Hippocampal formation (tissue), 2 donors: ENCODE data around the gene UQCR10.

Experiments
- DNase-seq, 2 donors: peaks; one replicate each; lab custom pipeline; 2025; lab: John Stamatoyannopoulos, UW

UQCR10 gene

GRCh38 chr22:29798318-29798717 is 31.1 kb downstream of the UQCR10 start:
- no peak for DNase-seq

- no peak for DNase-seq
Measured at GRCh38 chr22:29798801-29799200, 31.6 kb downstream of the UQCR10 start.

- peak; percentile 63 to 69 for DNase-seq
Measured at GRCh38 chr22:29799217-29799680, 32.1 kb downstream of the UQCR10 start.

GRCh38 chr22:29801153-29801552 is 34.0 kb downstream of the UQCR10 start:
- no peak for DNase-seq

DNA sequence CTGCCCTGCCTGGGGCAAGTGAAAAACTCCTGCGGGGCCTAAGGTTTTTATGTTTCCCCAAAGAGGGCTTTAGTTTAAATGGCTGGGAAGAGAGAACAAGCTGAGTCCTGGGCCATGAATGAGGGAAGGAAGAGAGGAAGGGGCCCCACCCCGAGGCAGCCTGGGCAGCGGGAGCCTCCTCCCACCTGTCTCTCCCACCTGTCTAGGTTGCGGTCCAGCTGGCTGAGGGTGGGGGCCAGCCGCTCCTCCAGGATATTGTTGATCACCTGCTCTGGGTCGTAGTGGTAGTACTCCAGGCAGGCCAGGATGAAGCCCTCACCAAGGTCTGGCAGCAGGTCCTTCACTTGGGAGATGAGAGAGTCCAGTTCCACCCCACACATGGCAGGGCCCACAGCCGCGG is 34.6 kb downstream of the UQCR10 start:
- no peak for DNase-seq

DNA sequence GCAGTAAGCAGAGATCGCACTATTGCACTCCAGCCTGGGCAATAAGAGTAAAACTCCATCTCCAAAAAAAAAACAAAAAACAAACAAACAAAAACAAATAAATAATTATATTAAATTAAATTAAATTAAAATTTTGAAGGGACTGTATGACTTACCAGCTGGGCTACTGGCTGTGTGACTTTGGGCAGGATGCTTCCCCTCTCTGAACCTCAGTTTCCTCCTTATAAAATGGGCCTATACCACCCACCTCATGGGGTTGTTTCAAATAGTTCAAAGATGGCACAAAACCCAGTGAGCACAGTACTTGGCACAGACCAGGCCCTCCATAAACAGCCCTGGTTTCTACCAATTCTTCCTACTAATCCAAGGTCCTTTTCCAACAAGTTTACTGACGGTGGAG is 36.0 kb downstream of the UQCR10 start:
- no peak for DNase-seq

- no peak for DNase-seq
Measured at GRCh38 chr22:29804985-29805384, 37.8 kb downstream of the UQCR10 start.

DNA sequence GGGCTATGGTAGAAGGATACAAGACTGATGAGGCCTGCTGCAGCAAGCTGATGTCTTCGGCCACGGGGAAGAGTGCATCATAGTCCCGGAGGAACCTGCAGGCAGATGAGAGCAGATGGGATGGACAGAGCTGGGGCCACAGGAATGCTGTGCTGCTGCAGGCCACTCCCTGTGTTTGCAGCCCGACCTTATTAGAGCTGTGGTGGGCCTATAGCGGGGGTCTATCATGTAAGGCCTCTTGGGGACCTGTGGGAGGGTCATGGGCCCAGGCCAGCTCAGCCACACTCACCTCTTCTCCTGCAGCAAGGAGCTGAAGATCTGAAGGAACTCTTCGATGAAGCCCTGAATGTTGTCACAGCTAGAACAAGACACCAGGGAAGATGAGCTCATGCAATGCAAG is 39.0 kb downstream of the UQCR10 start:
- no peak for DNase-seq

- no peak for DNase-seq
Measured at GRCh38 chr22:29810216-29810615, 43.0 kb downstream of the UQCR10 start.

DNA sequence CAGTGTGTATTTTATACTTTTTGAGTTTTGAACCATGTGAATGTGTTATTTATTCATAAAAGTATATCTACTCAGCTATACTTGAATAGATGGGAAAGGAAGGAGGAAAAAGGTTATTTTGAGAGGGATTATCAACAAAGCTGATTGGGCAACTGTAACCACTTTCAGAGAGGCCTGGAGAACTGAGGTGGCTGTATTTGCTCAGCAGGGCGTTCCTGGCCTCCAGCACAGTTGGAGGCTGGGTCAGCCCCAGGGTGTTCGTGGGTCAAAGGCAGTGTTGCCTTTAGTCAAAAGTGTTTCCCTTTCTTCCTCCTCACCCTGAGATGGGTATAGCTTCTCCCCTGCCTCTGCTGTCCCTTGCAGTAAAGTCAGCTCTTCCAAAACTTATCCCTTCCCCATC is 44.2 kb downstream of the UQCR10 start:
- no peak for DNase-seq

DNA sequence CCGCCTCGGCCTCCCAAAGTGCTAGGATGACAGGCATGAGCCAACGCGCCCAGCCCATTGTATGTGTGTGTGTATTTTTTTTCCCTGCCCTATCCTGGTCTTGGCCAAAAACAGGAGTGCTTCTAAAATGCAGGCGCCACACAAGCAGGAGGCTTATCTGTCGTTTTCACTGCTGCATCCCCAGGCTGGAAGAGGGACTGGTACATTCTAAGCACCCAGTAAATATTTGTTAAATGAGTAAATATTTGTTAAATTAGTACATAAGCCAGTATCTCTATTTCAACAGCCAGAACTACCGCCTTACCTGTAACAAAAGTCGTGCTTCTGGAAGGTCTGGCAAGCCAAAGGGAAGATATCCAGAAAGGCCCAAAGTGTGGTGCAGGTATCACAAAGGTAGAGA is 46.0 kb downstream of the UQCR10 start:
- no peak for DNase-seq

- DNase-seq: no peak
Measured at GRCh38 chr22:29813563-29813962, 46.4 kb downstream of the UQCR10 start.

DNA sequence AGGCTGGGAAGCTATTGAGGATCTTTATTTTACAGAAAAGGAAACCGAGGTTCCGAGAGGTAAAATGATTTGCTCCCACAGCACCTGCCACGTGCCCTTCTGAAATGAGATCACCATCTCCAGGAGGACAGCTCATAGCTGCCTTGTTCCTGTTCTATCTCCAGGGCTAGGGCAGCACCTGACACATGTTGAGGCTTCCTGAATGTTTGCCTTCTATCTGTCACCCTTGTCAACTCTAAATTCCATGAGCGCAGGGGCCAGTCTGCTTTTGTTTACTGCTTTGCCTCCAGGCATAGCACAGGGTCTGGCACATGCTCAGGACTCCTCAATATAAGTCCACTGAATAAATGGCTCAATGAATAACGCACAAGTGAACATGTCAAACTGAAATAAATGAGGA is 46.8 kb downstream of the UQCR10 start:
- DNase-seq: no peak

DNA sequence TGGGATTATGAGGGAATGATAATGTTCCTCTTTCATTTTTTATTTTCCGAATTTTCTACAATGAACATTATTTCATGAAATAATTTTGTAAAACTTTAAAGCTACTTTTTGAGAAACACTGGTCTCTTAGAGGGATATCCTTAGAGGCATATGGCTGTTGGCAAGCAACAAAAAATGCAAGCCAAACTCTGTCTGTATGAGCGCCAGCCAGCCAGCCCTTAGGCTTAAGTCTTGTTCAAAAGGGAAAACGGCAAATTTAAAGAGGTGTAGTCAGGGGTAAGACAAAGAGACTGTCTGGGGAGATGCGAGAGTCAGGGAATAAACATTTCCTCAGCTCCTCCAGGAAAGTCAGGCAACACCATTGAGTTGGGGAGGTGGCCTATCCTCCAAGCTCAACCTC is 48.4 kb downstream of the UQCR10 start:
- no peak for DNase-seq

- no peak for DNase-seq
Measured at GRCh38 chr22:29816128-29816527, 49.0 kb downstream of the UQCR10 start.

DNA sequence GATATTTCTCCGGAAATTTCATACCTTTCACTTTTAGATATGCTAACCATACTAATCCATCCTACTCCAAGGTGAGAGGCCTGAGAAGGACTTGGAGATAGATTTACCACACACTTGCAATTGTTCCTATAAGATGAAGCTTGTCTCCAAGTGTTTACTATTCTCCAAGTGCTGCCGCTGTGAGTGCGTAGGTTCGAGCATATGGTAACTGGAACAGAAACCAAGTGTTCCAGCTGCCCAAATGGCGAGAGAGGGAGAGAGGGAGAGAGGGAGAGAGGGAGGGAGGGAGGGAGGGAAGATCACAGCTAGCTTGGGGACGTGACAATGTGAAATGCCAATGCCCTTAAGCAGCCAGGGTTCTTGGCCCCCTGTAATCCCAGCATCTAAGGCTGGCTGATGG is 49.4 kb downstream of the UQCR10 start:
- no peak for DNase-seq

DNA sequence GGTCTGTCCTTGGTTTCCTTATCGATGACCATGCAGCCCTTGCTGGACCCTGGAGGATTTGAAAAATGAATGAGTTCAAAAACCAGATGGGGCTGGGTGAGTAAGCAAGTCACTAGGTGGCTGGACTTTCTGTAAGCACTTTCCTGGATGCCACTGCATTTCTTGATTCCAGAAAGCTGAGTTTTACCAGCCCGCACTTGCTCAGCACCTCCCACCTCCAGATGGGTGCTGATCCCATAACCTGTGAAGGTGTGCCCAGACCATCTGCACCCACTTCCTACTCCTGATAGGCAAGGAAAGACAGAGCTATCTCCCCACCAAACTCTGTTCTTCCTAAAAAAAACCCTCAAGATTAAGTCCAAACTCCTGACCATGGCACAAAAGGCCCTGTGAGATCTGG is 49.8 kb downstream of the UQCR10 start:
- DNase-seq: no peak

GRCh38 chr22:29817724-29818123 is 50.6 kb downstream of the UQCR10 start:
- DNase-seq: no peak

DNA sequence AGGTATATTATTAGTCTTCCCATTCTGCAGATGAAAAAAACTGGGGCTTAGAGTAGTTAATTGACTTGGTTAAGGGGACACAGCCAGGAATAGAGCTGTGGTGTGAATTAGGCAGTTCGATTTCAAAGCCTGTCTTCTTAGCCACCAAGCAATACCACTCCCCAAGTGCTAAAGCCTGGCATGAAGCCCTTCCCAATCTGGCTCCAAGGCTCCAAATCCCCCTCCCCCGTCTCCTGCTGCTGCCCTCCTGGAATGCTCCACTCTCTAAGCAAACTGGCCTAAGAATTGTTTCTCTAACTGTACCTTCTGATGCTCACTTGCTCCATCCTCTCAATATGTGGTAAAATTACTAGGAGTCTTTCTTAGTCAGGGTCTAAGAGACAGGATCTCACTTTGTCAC is 52.3 kb downstream of the UQCR10 start:
- no peak for DNase-seq
